HFFc6 (cell line): ENCODE results near the gene SLCO3A1. TPM values are rescaled to one million over a fixed set of nuclear protein-coding genes. Genes with fewer than 3 reads are reported as not detected.
A peak's percentile ranks its signal among the peaks of the same experiment; 100 is the strongest.

Experiments
- DNase-seq: peaks from one replicate; pipeline ENCODE4 v3.0.0-alpha.2; 2018
- H3K27ac Mint-ChIP-seq: 2 replicates; pipeline ENCODE4 v1.8.0; 2020; ENCODE audit warnings: mild to moderate bottlenecking, mixed read lengths
- H3K27me3 Mint-ChIP-seq: 2 replicates; pipeline ENCODE4 v1.8.0; 2021; ENCODE audit warnings: mild to moderate bottlenecking, moderate library complexity, mixed read lengths; ENCODE audit not compliant: insufficient read depth
- H3K36me3 Mint-ChIP-seq: 2 replicates; pipeline ENCODE4 v1.8.0; 2021; ENCODE audit warnings: low read depth, mixed read lengths
- H3K4me1 Mint-ChIP-seq: 2 replicates; pipeline ENCODE4 v1.8.0; 2020; ENCODE audit warnings: low read depth, mixed read lengths
- H3K4me3 Mint-ChIP-seq: 2 replicates; pipeline ENCODE4 v1.8.0; 2020; ENCODE audit warnings: mild to moderate bottlenecking, moderate library complexity, mixed read lengths
- H3K9me3 Mint-ChIP-seq: 2 replicates; pipeline ENCODE4 v1.8.0; 2020; ENCODE audit warnings: mild to moderate bottlenecking, mixed read lengths
- total RNA-seq, 6 experiments: library from RNA; stranded (reverse); fragmentation: NEBNext Ultra II Directional; extraction: Animal tissue kit (Norgen Biotek cat#: 25700); gene quantifications; 2 replicates in 1 of 6; 3 replicates in 5 of 6; pipeline ENCODE4 v1.2.3, GENCODE V29; 2021
- TF ChIP-seq, protein P1 (sequence below): fragments of 200-600 bp; sonication (generic); IDR thresholded peaks from 2 replicates; pipeline ENCODE4 v1.5.0; 2021; ENCODE audit warnings: antibody characterized with exemption, mild to moderate bottlenecking

Gene SLCO3A1
- total RNA-seq, 6 experiments from 2014 or later = 5.7 to 19.4 (median 14.4) TPM

DNA sequence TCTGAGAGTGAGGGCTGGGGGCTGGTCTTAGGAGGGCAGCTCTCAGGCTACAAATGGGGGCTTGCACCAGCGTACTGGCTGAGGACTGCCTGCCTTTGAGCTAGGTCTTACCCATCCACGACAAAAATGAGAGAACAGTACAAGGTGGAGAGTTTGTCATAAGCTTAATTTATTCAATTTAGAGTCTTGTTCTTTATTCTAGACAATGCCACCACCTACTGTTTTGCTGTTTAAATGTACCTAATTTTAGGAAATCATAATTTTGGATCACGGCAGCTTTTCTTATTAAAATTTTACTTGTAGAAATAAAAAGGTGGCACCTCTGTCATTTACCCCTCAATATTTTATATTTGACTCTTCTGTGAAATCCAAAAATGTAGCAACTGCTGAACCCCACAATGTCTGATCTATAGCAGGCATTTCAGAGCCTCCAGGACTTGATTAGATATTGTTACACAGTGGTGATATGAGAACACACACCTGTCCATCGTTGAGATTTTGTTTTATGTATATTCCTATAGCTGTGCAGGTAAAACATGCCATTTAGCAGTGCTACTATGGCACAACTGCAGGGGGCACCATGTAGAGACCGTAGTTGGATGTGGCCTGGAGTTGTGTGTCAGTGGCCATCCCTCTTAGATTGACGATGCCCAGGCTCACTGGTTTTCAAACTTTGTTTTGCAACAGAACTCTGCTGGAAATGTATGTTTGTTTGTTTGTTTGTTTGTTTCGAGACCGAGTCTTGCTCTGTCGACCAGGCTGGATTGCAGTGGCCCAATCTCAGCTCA lies 88.6 kb downstream of the SLCO3A1 start:
- Mint-ChIP-seq H3K4me1 (peaks cover 37% of the 10 kb centered on the region), H3K9me3 (no peaks in the 10 kb centered on the region; the same call in 1 of the 2 replicates), H3K27me3 (peaks cover 4% of the 10 kb centered on the region), H3K36me3 (no peaks in the 10 kb centered on the region), H3K27ac (no peak overlapping the region; the same call in 1 of the 2 replicates), H3K4me3 (no peak overlapping the region; the same call in 1 of the 2 replicates)
- TF ChIP-seq, protein P1, sequence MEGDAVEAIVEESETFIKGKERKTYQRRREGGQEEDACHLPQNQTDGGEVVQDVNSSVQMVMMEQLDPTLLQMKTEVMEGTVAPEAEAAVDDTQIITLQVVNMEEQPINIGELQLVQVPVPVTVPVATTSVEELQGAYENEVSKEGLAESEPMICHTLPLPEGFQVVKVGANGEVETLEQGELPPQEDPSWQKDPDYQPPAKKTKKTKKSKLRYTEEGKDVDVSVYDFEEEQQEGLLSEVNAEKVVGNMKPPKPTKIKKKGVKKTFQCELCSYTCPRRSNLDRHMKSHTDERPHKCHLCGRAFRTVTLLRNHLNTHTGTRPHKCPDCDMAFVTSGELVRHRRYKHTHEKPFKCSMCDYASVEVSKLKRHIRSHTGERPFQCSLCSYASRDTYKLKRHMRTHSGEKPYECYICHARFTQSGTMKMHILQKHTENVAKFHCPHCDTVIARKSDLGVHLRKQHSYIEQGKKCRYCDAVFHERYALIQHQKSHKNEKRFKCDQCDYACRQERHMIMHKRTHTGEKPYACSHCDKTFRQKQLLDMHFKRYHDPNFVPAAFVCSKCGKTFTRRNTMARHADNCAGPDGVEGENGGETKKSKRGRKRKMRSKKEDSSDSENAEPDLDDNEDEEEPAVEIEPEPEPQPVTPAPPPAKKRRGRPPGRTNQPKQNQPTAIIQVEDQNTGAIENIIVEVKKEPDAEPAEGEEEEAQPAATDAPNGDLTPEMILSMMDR = no peak; the same call in none of the 2 replicates
- DNase-seq = no peak

DNA sequence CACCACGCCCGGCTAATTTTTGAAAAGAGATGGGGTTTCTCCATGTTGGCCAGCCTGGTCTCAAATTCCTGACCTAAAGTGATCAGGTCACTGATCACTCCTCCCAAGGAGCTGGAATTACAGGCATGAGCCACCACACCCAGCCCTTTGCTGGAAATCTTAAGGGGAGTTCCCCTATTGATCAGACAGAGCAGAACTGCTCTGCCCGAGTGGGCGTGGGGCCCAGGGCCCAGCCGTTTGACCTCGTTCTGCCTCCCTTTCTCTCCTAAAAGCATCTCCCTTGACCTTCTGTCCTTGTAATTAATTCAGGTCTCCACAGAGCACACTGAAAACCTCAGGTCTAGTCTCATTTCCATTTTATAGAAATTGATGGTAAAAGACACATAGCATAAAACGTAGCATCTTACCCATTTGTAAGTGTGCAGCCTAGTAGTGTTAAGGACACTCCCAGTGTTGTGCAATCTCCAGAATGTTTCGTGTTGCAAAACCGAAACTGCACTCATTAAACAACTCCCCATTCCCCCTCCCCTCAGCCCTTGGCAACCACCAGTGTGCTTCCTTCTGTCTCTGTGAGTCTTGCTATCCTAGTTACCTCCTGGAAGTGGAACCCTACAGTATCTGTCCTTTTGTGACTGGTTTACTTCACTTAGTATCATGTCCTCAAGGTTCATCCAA lies 89.3 kb downstream of the SLCO3A1 start:
- Mint-ChIP-seq H3K27ac (peak overlapping the region; percentile 62), H3K36me3 (no peaks in the 10 kb centered on the region), H3K4me1 (peaks cover 41% of the 10 kb centered on the region), H3K4me3 (peak overlapping the region; percentile 78), H3K27me3 (peaks cover 4% of the 10 kb centered on the region), H3K9me3 (no peaks in the 10 kb centered on the region; the same call in 1 of the 2 replicates)
- peak; percentile 64 for DNase-seq
- TF ChIP-seq, protein P1 = no peak

DNA sequence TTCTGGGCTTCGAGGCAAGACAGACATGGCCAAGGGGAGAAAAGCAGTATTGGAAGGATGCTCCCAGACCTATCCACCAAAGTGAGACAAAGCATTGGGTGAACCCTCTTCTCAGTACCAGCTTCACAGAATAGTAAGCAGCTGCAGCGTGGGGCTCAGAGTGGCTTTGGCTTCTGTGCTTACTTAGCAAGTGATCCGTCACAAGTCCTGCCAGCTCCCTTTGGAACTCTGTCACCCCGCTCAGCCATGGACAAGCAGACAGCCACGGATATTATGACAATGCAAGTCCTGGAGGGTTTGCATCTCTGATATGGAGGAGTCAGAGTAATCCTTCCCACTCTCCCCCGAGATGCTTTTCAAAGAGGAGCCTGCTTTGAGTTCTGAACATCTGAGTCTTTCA lies 90.8 kb downstream of the SLCO3A1 start:
- Mint-ChIP-seq H3K27ac (peak overlapping the region; percentile 62; the same call in 1 of the 2 replicates), H3K9me3 (no peaks in the 10 kb centered on the region; the same call in 1 of the 2 replicates), H3K27me3 (peaks cover 4% of the 10 kb centered on the region), H3K36me3 (no peaks in the 10 kb centered on the region), H3K4me3 (no peak overlapping the region), H3K4me1 (peaks cover 52% of the 10 kb centered on the region)
- DNase-seq = no peak
- TF ChIP-seq, protein P1 = no peak

DNA sequence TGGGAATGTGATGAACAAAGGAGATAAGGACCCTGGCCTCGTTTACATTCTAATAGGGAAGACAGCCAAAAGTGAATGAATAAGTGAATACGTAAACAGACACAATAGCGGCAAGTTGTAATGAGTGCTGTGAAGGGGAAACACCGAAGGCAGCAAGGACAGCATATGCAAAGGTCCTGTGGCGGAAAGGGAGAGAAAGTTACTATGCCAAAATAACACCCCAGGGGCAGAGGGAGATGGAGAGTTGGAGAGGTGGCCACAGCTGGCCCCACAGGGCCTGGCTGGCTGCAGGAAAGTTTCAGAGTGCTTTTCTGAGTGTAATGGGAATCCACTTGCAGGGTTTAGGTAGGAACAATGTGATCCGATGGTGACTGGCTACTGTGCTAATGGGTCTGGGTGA lies 91.9 kb downstream of the SLCO3A1 start:
- H3K27me3 Mint-ChIP-seq = peaks cover 6% of the 10 kb centered on the region
- no peaks in the 10 kb centered on the region; the same call in 1 of the 2 replicates for H3K9me3 Mint-ChIP-seq
- no peak overlapping the region; the same call in 1 of the 2 replicates for H3K27ac Mint-ChIP-seq
- DNase-seq = no peak
- H3K36me3 Mint-ChIP-seq = no peaks in the 10 kb centered on the region
- H3K4me3 Mint-ChIP-seq = no peak overlapping the region
- peaks cover 44% of the 10 kb centered on the region for H3K4me1 Mint-ChIP-seq
- TF ChIP-seq, protein P1 = no peak

DNA sequence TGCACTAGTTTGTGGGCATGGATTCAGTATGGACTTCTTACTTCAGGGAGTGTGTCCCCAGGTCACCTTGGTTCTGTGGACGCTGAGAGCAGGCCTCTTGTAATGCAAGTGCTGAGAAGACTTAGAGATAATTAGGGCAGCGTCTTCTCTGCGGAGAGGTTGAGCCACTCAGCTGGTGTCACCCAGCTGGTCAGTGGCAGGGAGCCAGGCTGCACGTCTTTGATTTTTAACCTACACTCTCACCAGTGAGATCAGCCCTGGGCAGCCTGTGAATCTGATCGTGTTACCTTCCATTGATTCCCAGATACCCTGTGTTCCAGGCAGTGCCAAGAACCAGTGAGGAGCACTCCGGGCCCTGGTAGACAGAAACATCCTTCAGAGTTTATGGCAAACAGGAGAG lies 92.6 kb downstream of the SLCO3A1 start:
- TF ChIP-seq, protein P1 = no peak
- Mint-ChIP-seq H3K27me3 (peaks cover 6% of the 10 kb centered on the region), H3K9me3 (no peaks in the 10 kb centered on the region; the same call in 1 of the 2 replicates), H3K36me3 (no peaks in the 10 kb centered on the region), H3K27ac (no peak overlapping the region), H3K4me3 (no peak overlapping the region), H3K4me1 (peaks cover 47% of the 10 kb centered on the region)
- DNase-seq = no peak
